ENCODE measurements around the gene WDR72.

DNA sequence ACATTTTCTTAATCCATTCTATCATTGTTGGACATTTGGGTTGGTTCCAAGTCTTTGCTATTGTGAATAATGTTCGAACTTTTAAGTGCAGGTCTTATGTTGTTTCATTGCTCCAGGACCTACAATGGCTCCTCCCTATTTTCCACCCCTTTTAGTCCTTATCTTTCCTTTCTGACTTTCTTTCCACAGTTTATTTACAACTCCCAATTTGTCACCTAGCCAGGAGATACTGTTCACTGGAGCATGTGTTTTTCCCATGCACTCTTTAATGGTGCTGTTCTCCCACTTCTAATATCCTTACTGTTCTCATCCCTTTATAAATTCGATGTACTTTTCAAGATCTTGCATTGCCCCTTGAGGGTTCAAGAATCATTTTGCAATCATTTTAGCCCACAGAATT, 290.0 kb downstream of the WDR72 start:
- TF ChIP-seq, protein P1, sequence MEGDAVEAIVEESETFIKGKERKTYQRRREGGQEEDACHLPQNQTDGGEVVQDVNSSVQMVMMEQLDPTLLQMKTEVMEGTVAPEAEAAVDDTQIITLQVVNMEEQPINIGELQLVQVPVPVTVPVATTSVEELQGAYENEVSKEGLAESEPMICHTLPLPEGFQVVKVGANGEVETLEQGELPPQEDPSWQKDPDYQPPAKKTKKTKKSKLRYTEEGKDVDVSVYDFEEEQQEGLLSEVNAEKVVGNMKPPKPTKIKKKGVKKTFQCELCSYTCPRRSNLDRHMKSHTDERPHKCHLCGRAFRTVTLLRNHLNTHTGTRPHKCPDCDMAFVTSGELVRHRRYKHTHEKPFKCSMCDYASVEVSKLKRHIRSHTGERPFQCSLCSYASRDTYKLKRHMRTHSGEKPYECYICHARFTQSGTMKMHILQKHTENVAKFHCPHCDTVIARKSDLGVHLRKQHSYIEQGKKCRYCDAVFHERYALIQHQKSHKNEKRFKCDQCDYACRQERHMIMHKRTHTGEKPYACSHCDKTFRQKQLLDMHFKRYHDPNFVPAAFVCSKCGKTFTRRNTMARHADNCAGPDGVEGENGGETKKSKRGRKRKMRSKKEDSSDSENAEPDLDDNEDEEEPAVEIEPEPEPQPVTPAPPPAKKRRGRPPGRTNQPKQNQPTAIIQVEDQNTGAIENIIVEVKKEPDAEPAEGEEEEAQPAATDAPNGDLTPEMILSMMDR (IDR thresholded peaks at IDR 0.05): no peak
- TF ChIP-seq POLR2A (IDR thresholded peaks at IDR 0.05): no peak

Measured in heart left ventricle (tissue), 13 donors.